Fibroblast of lung (primary cell): ENCODE measurements around the gene FAM78B. TPM values are rescaled to one million over a fixed set of nuclear protein-coding genes. Genes with fewer than 3 reads are reported as not detected.

Experiments
- DNase-seq, 2 donors: peaks; one replicate each; pipeline versions ENCODE4 v3.0.0 to v3.0.0-alpha.2; 2010; ENCODE audit warnings: low read depth in 2 of 2
- H2AFZ ChIP-seq: 2 replicates; pipeline ENCODE4 v1.5.1; 2012; ENCODE audit warnings: low read length, control low read depth, inconsistent platforms
- H3K27ac ChIP-seq: 2 replicates; pipeline ENCODE4 v1.5.1; 2011; ENCODE audit warnings: low read length, control low read depth; ENCODE audit not compliant: insufficient read depth
- H3K27me3 ChIP-seq: 2 replicates; pipeline ENCODE4 v1.5.1; 2011; ENCODE audit warnings: mild to moderate bottlenecking, low read length; ENCODE audit not compliant: control insufficient read depth, insufficient read depth
- H3K36me3 ChIP-seq: 2 replicates; pipeline ENCODE4 v1.5.1; 2011; ENCODE audit warnings: low read length; ENCODE audit not compliant: control insufficient read depth, insufficient read depth
- H3K4me1 ChIP-seq: 2 replicates; pipeline ENCODE4 v1.5.1; 2011; ENCODE audit warnings: low read length; ENCODE audit not compliant: control insufficient read depth, insufficient read depth; ENCODE audit errors: extremely low read depth
- H3K4me2 ChIP-seq: 2 replicates; pipeline ENCODE4 v1.5.1; 2011; ENCODE audit warnings: low read length, control low read depth; ENCODE audit not compliant: insufficient read depth; ENCODE audit errors: extremely low read depth
- H3K4me3 ChIP-seq, 4 experiments: fragments of 200-600 bp in 1 of 4; sonication (generic) in 1 of 4; replicated peaks in 1 of 4; 2 replicates each; pipeline ENCODE4 v1.5.1; 2011 to 2016; ENCODE audit warnings: low read length in 4 of 4, low read depth in 3 of 4, mild to moderate bottlenecking in 3 of 4, control low read depth in 2 of 4, inconsistent platforms in 1 of 4, mixed read lengths in 1 of 4; ENCODE audit not compliant: insufficient read depth in 1 of 4; ENCODE audit errors: control extremely low read depth in 1 of 4
- H3K79me2 ChIP-seq: 2 replicates; pipeline ENCODE4 v1.5.1; 2012; ENCODE audit warnings: mild to moderate bottlenecking, low read length, inconsistent platforms; ENCODE audit not compliant: control insufficient read depth, insufficient read depth
- H3K9ac ChIP-seq: 2 replicates; pipeline ENCODE4 v1.5.1; 2011; ENCODE audit warnings: mild to moderate bottlenecking, low read length, control low read depth; ENCODE audit not compliant: insufficient read depth
- H3K9me3 ChIP-seq: 2 replicates; pipeline ENCODE4 v1.5.1; 2012; ENCODE audit warnings: low read depth, low read length; ENCODE audit not compliant: control insufficient read depth, insufficient read depth
- H4K20me1 ChIP-seq: 2 replicates; pipeline ENCODE4 v1.5.1; 2011; ENCODE audit warnings: low read length; ENCODE audit not compliant: control insufficient read depth, insufficient read depth; ENCODE audit errors: extremely low read depth
- EZH2 ChIP-seq: IDR thresholded peaks from 2 replicates; pipeline ENCODE4 v1.5.1; 2012; ENCODE audit warnings: low read length, control low read depth, mild to moderate bottlenecking; ENCODE audit errors: missing control alignments
- polyA plus RNA-seq, 2 donors: library from polyadenylated mRNA; depleted of rRNA in 1 of 2; stranded (reverse) in 1 of 2; unstranded in 1 of 2; fragments of >200 nt; gene quantifications; 2 replicates each; pipeline ENCODE4 v1.2.1, GENCODE V29; 2011 to 2012; ENCODE audit warnings: missing spikeins in 1 of 2
- total RNA-seq: library from RNA; depleted of rRNA; stranded (reverse); fragments of >200 nt; gene quantifications from 2 replicates; pipeline ENCODE4 v1.2.1, GENCODE V29; 2014
- TF ChIP-seq, protein P1 (sequence below), 2 donors: IDR thresholded peaks in 1 of 2; conservative IDR thresholded peaks in 1 of 2; 1 replicate in 1 of 2; 2 replicates in 1 of 2; pipeline ENCODE4 v1.5.1; 2011 to 2012; ENCODE audit warnings: low read length in 2 of 2, control low read depth in 1 of 2, inconsistent platforms in 1 of 2, low read depth in 1 of 2, mild to moderate bottlenecking in 1 of 2

The FAM78B gene
- total and polyA plus RNA-seq, 2 donors (not counting 1 experiment from before 2014, with no cell fraction given): 0.15 to 0.33 TPM

DNA sequence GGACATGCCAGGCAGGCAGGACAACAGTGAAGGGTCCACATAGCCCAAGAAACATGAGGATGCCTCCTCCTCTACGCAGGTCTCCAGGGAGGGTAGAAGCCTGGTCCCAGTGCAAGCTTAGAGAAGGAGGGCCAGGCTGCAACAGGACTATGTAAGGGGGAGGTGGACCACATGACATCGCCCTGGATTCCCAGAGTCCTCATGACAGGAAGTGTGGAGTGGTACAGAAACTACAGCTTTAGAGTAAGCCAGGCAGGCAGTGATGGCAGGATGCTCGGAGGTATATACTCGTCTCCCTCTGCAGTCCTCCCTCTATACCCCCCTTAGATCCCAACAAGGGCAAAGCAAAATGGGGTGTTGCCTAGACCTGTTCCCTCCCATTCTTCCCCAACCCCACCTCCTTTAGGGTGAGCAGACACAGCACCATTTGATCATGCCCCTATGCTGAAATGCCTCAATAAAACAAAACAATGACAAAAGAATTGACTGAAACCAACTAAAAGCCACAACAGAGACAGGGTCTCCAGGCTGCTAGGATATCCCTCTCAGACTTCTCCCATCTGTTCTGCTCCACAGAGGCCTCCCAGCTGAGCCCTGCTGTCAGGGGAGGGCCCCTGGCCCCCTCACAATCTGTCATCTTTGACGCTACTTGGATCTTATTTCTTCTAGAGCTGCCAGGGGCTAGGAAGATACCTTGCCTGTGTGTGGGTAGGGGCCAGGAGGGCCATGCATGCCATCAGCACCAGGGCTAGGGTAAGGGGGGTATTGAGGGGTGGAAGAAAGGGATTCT, 13.1 kb downstream of the FAM78B start:
- Histone ChIP-seq H4K20me1 (no peaks in the 10 kb centered on the region), H3K27ac (no peak overlapping the region), H3K9ac (no peak overlapping the region), H3K79me2 (no peaks in the 10 kb centered on the region), H2AFZ (no peak overlapping the region), H3K4me3 (no peak overlapping the region), H3K9me3 (no peaks in the 10 kb centered on the region), H3K4me2 (no peak overlapping the region), H3K4me1 (no peaks in the 10 kb centered on the region), H3K27me3 (no peaks in the 10 kb centered on the region), H3K36me3 (no peaks in the 10 kb centered on the region)
- DNase-seq: no peak
- TF ChIP-seq EZH2: no peak
- TF ChIP-seq, protein P1, sequence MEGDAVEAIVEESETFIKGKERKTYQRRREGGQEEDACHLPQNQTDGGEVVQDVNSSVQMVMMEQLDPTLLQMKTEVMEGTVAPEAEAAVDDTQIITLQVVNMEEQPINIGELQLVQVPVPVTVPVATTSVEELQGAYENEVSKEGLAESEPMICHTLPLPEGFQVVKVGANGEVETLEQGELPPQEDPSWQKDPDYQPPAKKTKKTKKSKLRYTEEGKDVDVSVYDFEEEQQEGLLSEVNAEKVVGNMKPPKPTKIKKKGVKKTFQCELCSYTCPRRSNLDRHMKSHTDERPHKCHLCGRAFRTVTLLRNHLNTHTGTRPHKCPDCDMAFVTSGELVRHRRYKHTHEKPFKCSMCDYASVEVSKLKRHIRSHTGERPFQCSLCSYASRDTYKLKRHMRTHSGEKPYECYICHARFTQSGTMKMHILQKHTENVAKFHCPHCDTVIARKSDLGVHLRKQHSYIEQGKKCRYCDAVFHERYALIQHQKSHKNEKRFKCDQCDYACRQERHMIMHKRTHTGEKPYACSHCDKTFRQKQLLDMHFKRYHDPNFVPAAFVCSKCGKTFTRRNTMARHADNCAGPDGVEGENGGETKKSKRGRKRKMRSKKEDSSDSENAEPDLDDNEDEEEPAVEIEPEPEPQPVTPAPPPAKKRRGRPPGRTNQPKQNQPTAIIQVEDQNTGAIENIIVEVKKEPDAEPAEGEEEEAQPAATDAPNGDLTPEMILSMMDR (conservative IDR thresholded peaks at IDR 0.05 in 1 of 2, IDR thresholded peaks at IDR 0.05 in 1 of 2; ENCODE audit: low read depth in 1 of 2, low read length in 2 of 2): no peak

DNA sequence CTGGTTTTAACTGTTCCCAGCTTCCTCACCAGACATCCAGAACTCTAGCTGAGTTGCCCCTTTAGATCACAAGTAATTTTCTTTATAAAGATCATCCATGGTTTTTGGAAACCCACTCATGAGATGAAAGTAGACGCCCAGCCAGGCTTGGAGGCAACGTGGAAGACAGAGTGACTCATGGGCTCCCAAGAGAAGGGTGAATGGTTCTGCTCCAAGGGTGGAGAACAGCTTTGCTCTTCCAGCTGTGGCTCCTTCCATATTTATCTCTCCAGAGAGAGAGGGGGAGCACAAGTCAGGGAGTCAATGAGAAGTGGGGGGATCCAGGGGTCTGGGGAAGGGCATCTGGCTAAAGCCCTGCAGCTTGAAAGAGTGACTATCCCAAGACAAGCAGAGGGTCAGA, 13.8 kb downstream of the FAM78B start:
- Histone ChIP-seq H3K4me1 (no peaks in the 10 kb centered on the region), H2AFZ (no peak overlapping the region), H3K9me3 (no peaks in the 10 kb centered on the region), H3K79me2 (no peaks in the 10 kb centered on the region), H3K36me3 (no peaks in the 10 kb centered on the region), H3K4me3 (no peak overlapping the region), H4K20me1 (no peaks in the 10 kb centered on the region), H3K27ac (no peak overlapping the region), H3K27me3 (no peaks in the 10 kb centered on the region), H3K9ac (no peak overlapping the region), H3K4me2 (no peak overlapping the region)
- no peak for DNase-seq
- TF ChIP-seq, protein P1 (conservative IDR thresholded peaks at IDR 0.05 in 1 of 2, IDR thresholded peaks at IDR 0.05 in 1 of 2; ENCODE audit: low read depth in 1 of 2, low read length in 2 of 2): no peak
- TF ChIP-seq EZH2: no peak

DNA sequence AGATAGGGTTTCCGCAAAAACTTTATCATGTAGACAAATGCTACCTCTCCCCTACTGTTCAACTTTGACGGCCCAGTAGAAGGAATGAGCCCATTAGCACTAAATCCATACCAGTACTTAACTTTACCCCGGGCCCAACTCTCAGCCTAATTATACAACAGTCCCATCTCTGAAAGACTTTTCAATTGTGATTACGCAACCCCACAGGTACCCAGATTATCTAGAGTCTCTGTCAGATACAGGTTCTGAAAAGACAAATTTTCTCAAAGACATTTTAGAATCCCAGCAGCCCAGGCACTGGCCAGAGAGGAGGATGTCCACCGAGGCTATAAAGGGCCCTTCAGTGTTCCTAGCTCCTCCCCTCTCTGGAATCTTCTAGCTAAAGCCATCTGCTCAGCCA, 15.0 kb downstream of the FAM78B start:
- H3K9me3 ChIP-seq: no peaks in the 10 kb centered on the region
- TF ChIP-seq, protein P1 (conservative IDR thresholded peaks at IDR 0.05 in 1 of 2, IDR thresholded peaks at IDR 0.05 in 1 of 2; ENCODE audit: low read depth in 1 of 2, low read length in 2 of 2): no peak
- no peak for TF ChIP-seq EZH2
- H3K9ac ChIP-seq: no peak overlapping the region
- no peaks in the 10 kb centered on the region for H3K79me2 ChIP-seq
- H3K4me3 ChIP-seq: no peak overlapping the region
- no peaks in the 10 kb centered on the region for H3K27me3 ChIP-seq
- H3K27ac ChIP-seq: no peak overlapping the region
- no peak for DNase-seq
- no peak overlapping the region for H3K4me2 ChIP-seq
- H3K36me3 ChIP-seq: no peaks in the 10 kb centered on the region
- no peaks in the 10 kb centered on the region for H3K4me1 ChIP-seq
- no peak overlapping the region for H2AFZ ChIP-seq
- H4K20me1 ChIP-seq: no peaks in the 10 kb centered on the region
